ENCODE results near the gene PLCB2.
A peak's percentile ranks its signal among the peaks of the same experiment; 100 is the strongest.

The PLCB2 gene

DNA sequence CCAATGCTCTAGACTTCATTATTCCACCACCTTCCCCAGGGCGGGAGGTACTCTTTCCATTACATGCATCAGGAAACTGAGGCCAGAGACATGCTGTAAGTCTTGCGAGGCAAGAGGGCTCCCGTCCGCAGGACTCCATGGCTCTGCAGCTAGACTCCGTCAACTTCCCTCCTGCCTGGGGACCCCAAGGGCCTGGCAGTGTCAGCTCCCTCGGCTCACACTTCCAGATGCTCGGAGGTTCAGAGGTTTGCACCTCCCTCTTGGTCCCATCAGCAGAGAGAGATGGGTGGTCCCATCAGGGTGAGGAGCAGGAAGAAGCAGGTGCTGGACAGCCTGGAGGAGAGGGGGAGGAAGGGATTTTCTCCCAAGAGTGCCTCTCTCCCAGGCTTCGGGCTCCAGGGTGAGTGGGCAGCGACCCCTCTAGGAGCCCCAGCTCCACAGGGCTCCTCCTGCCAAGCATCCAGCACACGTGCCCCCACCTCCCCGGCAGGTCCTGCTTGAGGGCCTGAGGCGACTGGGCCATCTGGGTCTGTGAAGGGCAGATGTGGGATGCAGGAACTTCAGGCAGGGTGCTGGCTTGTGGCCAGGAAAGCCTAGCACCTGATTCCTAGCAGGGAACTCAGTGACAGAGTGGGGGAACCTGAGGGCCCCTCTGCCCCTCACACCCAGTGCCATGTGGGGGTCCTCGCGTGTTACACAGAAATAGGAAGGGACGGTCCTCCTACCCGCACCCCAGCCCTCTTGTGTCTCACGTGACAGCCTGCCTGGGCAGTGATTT, 59.5 kb downstream of the PLCB2 start:
- DNase-seq: no peak

GRCh38 chr15:40247406-40247971, 60.2 kb downstream of the PLCB2 start:
- DNase-seq: no peak

DNA sequence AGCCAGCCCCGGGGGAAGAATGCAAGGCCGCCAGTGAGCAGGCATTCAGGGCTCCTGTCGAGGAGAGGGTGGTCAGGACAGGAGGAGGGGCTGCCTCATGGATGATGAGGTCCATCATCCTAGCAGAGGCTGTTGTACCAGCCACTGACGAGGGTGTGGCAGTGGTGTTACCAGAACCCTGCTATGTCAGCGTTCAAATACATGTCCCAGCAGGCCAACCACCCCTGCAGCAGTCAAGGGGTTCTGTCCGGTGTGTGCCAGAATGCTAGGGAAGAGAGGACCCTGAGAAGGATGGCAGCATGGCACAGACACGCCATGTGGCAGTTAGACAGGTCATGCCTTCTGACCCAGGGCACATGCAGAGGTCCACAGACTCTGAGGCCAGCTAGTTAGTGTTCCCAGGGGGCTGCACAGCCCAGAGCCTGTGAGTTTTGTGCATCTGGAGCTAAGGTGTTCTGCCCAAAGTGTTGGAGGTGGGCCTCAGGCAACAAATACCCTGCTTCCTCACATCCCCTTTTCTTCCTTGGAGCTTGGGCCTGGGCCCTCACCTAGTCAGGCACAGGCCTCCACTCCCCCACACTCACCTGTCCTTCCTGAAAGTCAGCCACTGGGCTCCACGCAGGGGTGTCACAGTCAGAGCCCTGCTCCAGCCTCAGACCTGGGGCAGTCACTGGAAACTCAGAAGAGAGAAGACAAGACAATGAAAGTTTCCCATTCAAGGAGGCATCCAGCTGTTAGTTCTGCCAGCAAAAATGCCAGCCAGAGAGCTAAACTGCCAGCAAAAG, 61.0 kb downstream of the PLCB2 start:
- DNase-seq: no peak

DNA sequence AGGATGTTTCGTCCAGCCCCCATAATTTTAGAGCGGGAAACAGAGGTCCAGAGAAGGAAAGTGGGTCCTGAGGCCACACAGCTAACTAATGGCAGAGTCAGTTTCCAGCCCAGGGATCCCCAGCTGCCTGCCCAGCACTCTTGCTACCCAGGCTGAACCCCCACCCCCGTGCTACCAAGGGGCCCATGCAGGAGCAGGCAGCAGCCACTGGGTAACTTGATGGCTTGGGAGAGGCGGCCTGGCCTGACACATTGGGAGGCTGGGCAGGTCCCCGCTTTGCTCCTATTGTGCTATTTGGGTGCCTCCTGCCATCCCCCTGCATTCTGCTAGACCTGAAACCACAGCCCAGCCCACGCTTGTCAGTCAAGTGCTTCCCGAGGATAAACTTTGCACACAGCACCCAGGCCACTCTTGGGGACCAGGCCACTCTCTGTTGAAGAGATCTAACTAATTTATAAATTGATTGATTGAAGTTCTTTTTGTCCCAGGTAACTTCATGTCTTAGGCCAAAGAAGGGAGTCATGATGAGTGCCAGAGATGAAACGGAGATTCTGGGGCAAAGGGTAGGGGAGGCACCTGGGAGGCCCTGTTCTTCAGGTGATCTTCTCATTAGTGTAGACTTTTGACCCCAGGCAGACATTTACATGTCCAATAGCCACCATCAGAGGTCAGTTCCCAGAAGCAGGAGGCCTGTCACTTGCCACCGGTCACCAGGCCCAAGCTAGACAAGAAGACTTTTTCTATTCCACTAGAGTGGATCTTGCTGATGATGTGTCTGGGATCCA, 61.9 kb downstream of the PLCB2 start:
- no peak for DNase-seq

DNA sequence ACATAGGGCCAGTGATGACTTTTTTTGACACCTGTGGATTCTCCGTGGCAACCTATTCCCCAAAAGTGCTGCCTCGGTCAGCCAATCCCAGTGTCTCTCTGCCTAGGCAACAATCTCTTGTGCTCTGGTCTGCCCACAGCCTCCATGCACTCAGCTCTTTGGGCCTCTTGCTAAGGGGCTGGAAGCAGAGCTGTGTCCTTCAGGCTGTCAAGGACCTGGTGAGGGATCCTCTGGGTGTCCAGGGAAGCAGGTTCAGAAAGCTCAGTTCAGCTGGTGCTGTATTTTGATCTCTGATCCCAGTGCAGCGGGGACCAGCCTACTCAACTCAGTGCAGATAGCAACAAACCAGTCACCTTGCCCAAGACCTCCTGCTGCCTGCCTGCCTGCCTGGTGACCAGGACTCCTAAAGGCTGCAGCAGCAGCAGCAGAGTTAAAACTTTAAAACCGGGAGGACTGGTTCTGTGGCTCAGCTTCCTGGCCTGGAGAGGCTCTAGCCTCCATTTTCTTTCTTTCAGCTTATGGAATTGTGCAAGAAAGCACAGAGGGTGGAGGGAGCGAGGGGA, 62.7 kb downstream of the PLCB2 start:
- no peak for DNase-seq

DNA sequence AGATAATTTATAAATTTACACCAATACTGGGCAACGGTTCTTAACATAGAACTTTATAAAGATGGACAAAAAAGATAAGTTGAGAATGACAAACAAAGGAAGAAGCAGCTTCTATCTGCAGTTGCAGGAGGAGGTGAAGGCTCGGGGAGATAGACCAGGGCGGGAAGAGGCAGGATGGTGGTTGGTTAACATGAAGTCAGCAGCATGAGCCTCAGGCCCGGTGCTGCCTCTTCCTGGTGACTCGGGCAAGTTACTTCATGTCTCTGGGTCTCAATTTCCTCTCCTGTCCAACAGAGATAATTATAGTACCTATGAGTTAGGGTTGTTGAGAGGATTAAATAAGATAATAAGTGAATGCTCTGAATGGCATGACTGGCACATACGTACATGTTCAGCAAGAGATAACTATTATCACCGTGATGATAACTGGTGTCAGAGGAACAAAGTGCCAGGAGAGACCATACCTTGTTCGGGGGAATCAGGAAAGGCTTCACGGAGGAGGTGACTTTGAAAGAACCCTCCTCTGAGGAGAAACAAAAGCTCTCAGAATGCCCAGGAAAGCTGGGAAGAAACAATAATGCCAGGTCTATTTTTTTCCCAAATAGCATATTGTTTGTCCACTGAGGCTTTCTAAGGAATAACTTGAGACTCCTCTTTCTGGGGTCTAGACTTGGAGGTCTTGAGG, 64.5 kb downstream of the PLCB2 start:
- DNase-seq: peak in 1 of 5 experiments; percentile 11

- no peak for DNase-seq
Measured at GRCh38 chr15:40242601-40243000, 65.1 kb downstream of the PLCB2 start.

DNA sequence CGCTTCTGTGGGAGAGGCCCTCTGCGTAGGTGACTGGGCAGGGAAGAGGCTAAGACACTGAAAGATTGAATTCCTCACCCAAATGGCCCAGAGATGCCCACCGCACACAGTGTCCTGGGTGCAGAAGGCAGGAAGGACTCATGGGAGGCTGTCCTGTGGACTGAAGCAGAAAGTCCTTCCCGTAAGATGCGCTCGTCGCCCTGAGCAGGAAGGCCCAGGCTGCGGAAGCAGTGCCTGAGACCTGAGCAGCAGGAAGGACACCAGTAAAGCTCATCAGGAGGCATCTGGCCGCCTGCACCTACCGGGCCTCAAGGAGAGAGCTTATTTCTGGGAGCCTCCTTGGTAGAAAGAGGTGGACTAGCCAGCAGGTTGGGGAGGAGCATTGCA, 65.5 kb downstream of the PLCB2 start:
- DNase-seq: no peak

DNA sequence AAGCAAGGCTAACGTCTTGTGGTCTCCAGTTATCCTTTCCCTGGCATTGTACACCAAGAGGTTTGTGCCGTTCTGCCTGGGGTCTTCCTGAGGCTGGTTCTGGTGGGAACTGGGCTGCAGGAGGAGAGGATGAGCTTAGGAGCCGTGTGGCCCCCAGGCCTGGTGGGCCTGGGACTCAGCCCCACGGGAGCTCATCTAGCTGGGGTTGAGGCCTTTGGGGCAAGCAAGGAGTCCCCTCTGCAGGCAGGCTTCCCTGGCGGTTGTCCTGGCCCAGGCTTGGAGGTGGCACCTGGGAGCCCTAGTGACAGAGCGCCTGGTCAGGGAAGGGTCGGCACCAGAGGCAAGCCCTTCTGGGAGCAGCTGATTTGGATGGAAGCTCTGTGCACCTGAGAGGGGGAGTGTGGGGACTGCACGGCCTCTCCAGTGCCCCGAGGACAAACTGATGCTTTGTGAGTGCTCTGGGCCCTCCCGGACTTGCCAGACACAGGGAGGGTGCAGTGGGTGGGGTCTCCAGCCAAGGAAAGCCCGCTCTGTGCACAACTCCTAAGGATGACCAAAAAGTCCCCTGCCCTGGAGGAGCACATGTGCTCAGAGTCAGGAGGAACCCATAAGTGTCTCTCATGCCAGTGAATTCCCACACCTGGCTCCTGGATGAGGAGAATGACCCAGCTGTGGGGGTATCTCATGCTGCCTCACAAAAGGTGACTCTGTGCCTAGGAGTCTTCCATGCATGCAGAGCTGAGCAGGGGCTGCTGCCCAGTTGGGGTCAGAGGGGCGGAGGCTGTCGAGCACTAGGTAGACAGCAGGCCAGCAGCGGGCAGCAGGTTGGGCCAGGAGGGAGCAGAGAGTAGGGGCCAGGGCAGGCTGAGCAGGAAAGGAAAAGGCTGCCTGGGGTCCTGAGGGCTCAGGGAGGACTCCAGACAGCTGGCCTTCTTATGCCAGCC, 66.2 kb downstream of the PLCB2 start:
- no peak for DNase-seq

- no peak for DNase-seq
Measured at GRCh38 chr15:40240619-40241221, 67.0 kb downstream of the PLCB2 start.

- DNase-seq: no peak
Measured at GRCh38 chr15:40239693-40240618, 67.8 kb downstream of the PLCB2 start.

GRCh38 chr15:40239404-40239692, 68.4 kb downstream of the PLCB2 start:
- no peak for DNase-seq

DNA sequence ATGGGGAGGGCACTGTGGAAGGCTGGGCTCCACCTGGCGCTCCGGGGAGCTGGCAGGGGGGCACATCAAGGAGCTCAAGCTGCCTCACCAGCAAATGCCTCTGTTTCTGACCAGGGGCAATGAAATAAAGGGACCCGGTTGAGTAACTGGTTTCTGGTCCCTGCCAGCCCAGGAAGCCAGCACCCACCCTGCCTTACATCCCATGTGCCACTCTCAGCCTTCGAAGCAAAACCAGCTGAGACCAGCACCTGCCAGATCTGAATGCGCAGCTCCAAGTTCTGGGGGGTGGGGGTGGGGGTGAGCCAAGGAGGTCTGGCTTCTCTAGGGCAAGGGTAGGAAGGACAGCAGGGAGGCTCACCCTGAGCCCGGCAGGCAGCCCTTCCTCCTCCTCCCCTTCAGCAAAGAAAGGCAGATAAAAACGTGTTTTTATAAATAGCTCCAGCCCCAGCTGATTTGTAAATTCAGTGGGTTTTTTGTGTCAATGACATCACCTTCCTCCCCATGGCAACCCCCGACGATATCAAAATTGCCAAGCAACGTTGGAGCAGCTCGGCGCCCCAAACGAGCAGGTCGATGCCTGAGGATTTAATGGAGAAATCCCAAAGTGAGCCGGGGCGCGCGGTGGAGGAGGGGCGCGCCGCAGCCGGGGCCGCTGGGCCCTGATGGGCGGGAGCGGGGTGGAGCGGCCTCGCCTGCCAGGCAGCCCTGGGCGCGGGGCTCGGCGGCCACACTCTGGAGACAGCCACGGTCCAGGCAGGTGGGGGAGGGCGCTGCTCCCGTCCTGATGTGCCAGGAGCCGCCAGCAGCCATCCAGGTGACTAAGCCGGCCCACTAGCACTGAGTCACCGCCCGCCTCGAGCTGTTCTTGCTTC, 69.0 kb downstream of the PLCB2 start, which contains the start of gene PAK6:
TSS of gene PAK6 (plus strand) at position 532 of the 872 bp plus-strand sequence. CDS start 25,723 bp downstream, outside the sequence.
- peak in 1 of 5 experiments; percentile 22 for DNase-seq
